Peyer's patch (tissue), 4 donors: ENCODE measurements around the gene BIVM. TPM values are rescaled to one million over a fixed set of nuclear protein-coding genes. Genes with fewer than 3 reads are reported as not detected.
A peak's percentile ranks its signal among the peaks of the same experiment; 100 is the strongest.

Source experiments
- DNase-seq, 3 donors: peaks; one replicate each; pipeline ENCODE4 v3.0.0-alpha.2; 2017 to 2019
- H3K27ac ChIP-seq, 4 donors: fragments of 200-600 bp; sonication (generic); one replicate each; pipeline ENCODE4 v1.5.1; 2016 to 2019
- H3K27me3 ChIP-seq, 2 donors: fragments of 200-600 bp; sonication (generic); one replicate each; pipeline ENCODE4 v1.5.1; 2019
- H3K36me3 ChIP-seq, 3 donors: fragments of 200-600 bp; sonication (generic); one replicate each; pipeline ENCODE4 v1.5.1; 2016 to 2019
- H3K4me1 ChIP-seq, 4 donors: fragments of 200-600 bp; sonication (generic); one replicate each; pipeline ENCODE4 v1.5.1; 2016 to 2019
- H3K4me3 ChIP-seq, 4 donors: fragments of 200-600 bp; sonication (generic); 1 replicate in 3 of 4; 2 replicates in 1 of 4; pipeline ENCODE4 v1.5.1; 2016 to 2019; ENCODE audit warnings: mild to moderate bottlenecking in 1 of 4
- H3K9me3 ChIP-seq, 4 donors: fragments of 200-600 bp; sonication (generic); one replicate each; pipeline ENCODE4 v1.5.1; 2016 to 2019; ENCODE audit warnings: mild to moderate bottlenecking in 1 of 4
- CTCF ChIP-seq, 6 experiments: fragments of 450-650 bp in 4 of 6; fragments of 200-600 bp in 2 of 6; sonication (generic) in 1 of 6; IDR thresholded peaks; one replicate each; pipeline ENCODE4 v1.5.1; 2017 to 2019; ENCODE audit warnings: antibody characterized with exemption in 6 of 6, mild to moderate bottlenecking in 3 of 6, moderate library complexity in 1 of 6
- POLR2A ChIP-seq, 2 donors: fragments of 450-650 bp; IDR thresholded peaks; one replicate each; pipeline ENCODE4 v1.5.1; 2017; ENCODE audit warnings: antibody characterized with exemption in 2 of 2, mild to moderate bottlenecking in 2 of 2, moderate library complexity in 2 of 2
- total RNA-seq, 4 donors: library from RNA; depleted of rRNA; stranded (reverse); fragments of >200 nt; gene quantifications; one replicate each; pipeline ENCODE4 v1.1.0, GENCODE V29; 2016

The BIVM gene
- total RNA-seq, 4 donors from 2014 or later: 14.6 to 24.9 (median 18.0) TPM

GRCh38 chr13:102772042-102772425, 26.9 kb upstream of the BIVM start:
- no peaks in the 10 kb centered on the region for H3K27me3 ChIP-seq
- no peak for DNase-seq
- no peak overlapping the region for H3K27ac ChIP-seq
- H3K36me3 ChIP-seq: no peaks in the 10 kb centered on the region
- no peaks in the 10 kb centered on the region for H3K9me3 ChIP-seq
- H3K4me3 ChIP-seq: no peak overlapping the region
- no peak for TF ChIP-seq POLR2A (IDR thresholded peaks at IDR 0.05)
- no peak for TF ChIP-seq CTCF (IDR thresholded peaks at IDR 0.05)
- H3K4me1 ChIP-seq: peaks cover 0 to 11% (median 3%) of the 10 kb centered on the region in 4 donors

GRCh38 chr13:102773441-102774213, 25.3 kb upstream of the BIVM start, which contains the start of gene TEX30:
Gene TEX30, minus strand, starts transcription at chr13:102773786. Its CDS starts 3,760 bp downstream, at chr13:102770026.
- no peaks in the 10 kb centered on the region for H3K27me3 ChIP-seq
- H3K36me3 ChIP-seq: no peaks in the 10 kb centered on the region
- TF ChIP-seq POLR2A (IDR thresholded peaks at IDR 0.05) (peak; percentile 78 to 84), CTCF (IDR thresholded peaks at IDR 0.05) (peak in 2 of 6 experiments; percentile 14 to 36)
- peak within 1 kb of the TSS; percentile 72 to 88 (median 81) for H3K27ac ChIP-seq
- no peaks in the 10 kb centered on the region for H3K9me3 ChIP-seq
- H3K4me1 ChIP-seq: peaks cover 0 to 11% (median 3%) of the 10 kb centered on the region in 4 donors
- H3K4me3 ChIP-seq: peak within 1 kb of the TSS; percentile 60 to 90 (median 64)
- peak; percentile 73 to 92 (median 91) for DNase-seq

GRCh38 chr13:102774214-102774568, 24.7 kb upstream of the BIVM start:
- H3K4me3 ChIP-seq: peak overlapping the region; percentile 60 to 90 (median 64)

GRCh38 chr13:102774591-102775520, 24.1 kb upstream of the BIVM start:
- Histone ChIP-seq H3K4me1 (peaks cover 0 to 11% (median 3%) of the 10 kb centered on the region in 4 donors), H3K9me3 (no peaks in the 10 kb centered on the region), H3K36me3 (no peaks in the 10 kb centered on the region), H3K27ac (no peak overlapping the region), H3K27me3 (no peaks in the 10 kb centered on the region), H3K4me3 (peak overlapping the region in 1 of 4 donors; percentile 68)
- TF ChIP-seq POLR2A (IDR thresholded peaks at IDR 0.05) (no peak), CTCF (IDR thresholded peaks at IDR 0.05) (no peak)
- DNase-seq: no peak

More at GRCh38 chr13:102774214-102774568, 24.7 kb upstream of the BIVM start:
- DNase-seq: no peak
- peak overlapping the region; percentile 72 to 88 (median 81) for H3K27ac ChIP-seq
- TF ChIP-seq CTCF (IDR thresholded peaks at IDR 0.05) (no peak), POLR2A (IDR thresholded peaks at IDR 0.05) (no peak)
- no peaks in the 10 kb centered on the region for H3K27me3 ChIP-seq
- H3K9me3 ChIP-seq: no peaks in the 10 kb centered on the region
- H3K4me1 ChIP-seq: peaks cover 0 to 11% (median 3%) of the 10 kb centered on the region in 4 donors
- H3K36me3 ChIP-seq: no peaks in the 10 kb centered on the region

GRCh38 chr13:102776271-102776670, 22.6 kb upstream of the BIVM start:
- H3K27me3 ChIP-seq: no peaks in the 10 kb centered on the region
- no peaks in the 10 kb centered on the region for H3K9me3 ChIP-seq
- no peaks in the 10 kb centered on the region for H3K36me3 ChIP-seq
- no peak overlapping the region for H3K27ac ChIP-seq
- DNase-seq: no peak
- no peak overlapping the region for H3K4me3 ChIP-seq
- peaks cover 0 to 11% (median 3%) of the 10 kb centered on the region in 4 donors for H3K4me1 ChIP-seq
- TF ChIP-seq CTCF (IDR thresholded peaks at IDR 0.05) (no peak), POLR2A (IDR thresholded peaks at IDR 0.05) (no peak)
